Activated T-cell treated with anti-CD3 and anti-CD28 coated beads for 4 hours (primary cell): Measurements from ENCODE around the gene SETMAR.
"Not testable (repeated sequence)": the region's sequence is repeated elsewhere in the genome, so short reads cannot be mapped to it uniquely, and the experiment has no call there.

Source experiments
- DNase-seq: peaks from one replicate; pipeline ENCODE4 v3.0.0-alpha.2; 2020

Gene SETMAR

GRCh38 chr3:4314688-4315087 lies 11.5 kb downstream of the SETMAR start:
- DNase-seq: no peak

GRCh38 chr3:4320096-4320911 lies 17.1 kb downstream of the SETMAR start:
- DNase-seq: no peak

- no peak for DNase-seq
Observed at GRCh38 chr3:4321732-4322131, 18.6 kb downstream of the SETMAR start.

- DNase-seq: no peak
Observed at GRCh38 chr3:4322635-4323034, 19.5 kb downstream of the SETMAR start.

- DNase-seq: no peak
Observed at GRCh38 chr3:4323246-4324027, 20.3 kb downstream of the SETMAR start.

- no peak for DNase-seq
Observed at GRCh38 chr3:4326868-4327267, 23.7 kb downstream of the SETMAR start.

- not testable (repeated sequence) for DNase-seq
Observed at GRCh38 chr3:4329806-4330205, 26.6 kb downstream of the SETMAR start.

GRCh38 chr3:4332111-4332510 lies 28.9 kb downstream of the SETMAR start:
- DNase-seq: no peak

GRCh38 chr3:4332574-4332973 lies 29.4 kb downstream of the SETMAR start:
- no peak for DNase-seq

GRCh38 chr3:4332991-4333390 lies 29.8 kb downstream of the SETMAR start:
- no peak for DNase-seq

- DNase-seq: no peak
Observed at GRCh38 chr3:4334548-4334947, 31.4 kb downstream of the SETMAR start.

- no peak for DNase-seq
Observed at GRCh38 chr3:4335840-4336562, 32.8 kb downstream of the SETMAR start.

GRCh38 chr3:4336850-4337546 lies 33.8 kb downstream of the SETMAR start:
- no peak for DNase-seq

- DNase-seq: no peak
Observed at GRCh38 chr3:4338751-4339150, 35.6 kb downstream of the SETMAR start.

GRCh38 chr3:4340077-4340410 lies 36.9 kb downstream of the SETMAR start:
- DNase-seq: no peak

- DNase-seq: no peak
Observed at GRCh38 chr3:4340411-4341335, 37.5 kb downstream of the SETMAR start.

GRCh38 chr3:4341336-4341675 lies 38.1 kb downstream of the SETMAR start:
- no peak for DNase-seq

GRCh38 chr3:4343258-4343657 lies 40.1 kb downstream of the SETMAR start:
- DNase-seq: no peak

GRCh38 chr3:4350789-4351163 lies 47.6 kb downstream of the SETMAR start:
- DNase-seq: peak; percentile 41

- peak; percentile 21 for DNase-seq
Observed at GRCh38 chr3:4351164-4351855, 48.1 kb downstream of the SETMAR start.

GRCh38 chr3:4351872-4352271 lies 48.7 kb downstream of the SETMAR start:
- DNase-seq: no peak
